NCI-H2196 (cell line): ENCODE measurements around the gene RBFOX2.
"Not testable (repeated sequence)": the region's sequence is repeated elsewhere in the genome, so short reads cannot be mapped to it uniquely, and the experiment has no call there.

Source experiments
- DNase-seq: peaks from one replicate; lab custom pipeline; 2025; ENCODE audit not compliant: unreplicated experiment; lab: John Stamatoyannopoulos, UW

Gene RBFOX2

GRCh38 chr22:35837101-35837727 lies 191.4 kb downstream of the RBFOX2 start:
- DNase-seq, result no peak

- peak; percentile 36 for DNase-seq
These were observed 192.5 kb downstream of the RBFOX2 start for GRCh38 chr22:35835998-35836691.

GRCh38 chr22:35835267-35835997 lies 193.2 kb downstream of the RBFOX2 start:
- no peak for DNase-seq

GRCh38 chr22:35834061-35834460 lies 194.6 kb downstream of the RBFOX2 start:
- no peak for DNase-seq

DNA sequence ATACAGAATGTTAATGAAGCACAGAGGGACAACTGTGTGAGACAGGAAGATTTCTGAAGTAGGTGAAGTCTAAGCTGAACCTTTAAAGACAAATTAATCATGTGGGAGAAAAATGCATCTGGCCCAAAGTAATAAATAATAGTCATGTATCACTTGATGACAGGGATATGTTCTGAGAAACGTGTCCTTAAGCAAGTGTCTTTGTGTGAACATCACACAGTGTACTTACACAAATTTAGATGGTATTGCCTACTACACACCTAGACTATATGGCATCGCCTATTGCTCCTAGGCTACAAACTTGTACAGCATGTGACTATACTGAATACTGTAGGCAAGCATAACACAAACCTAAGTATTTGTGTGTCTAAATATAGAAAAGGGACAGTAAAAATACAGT lies 198.3 kb downstream of the RBFOX2 start:
- DNase-seq, result no peak

- no peak for DNase-seq
These were observed 204.4 kb downstream of the RBFOX2 start for GRCh38 chr22:35824256-35824655.

- no peak for DNase-seq
These were observed 207.0 kb downstream of the RBFOX2 start for GRCh38 chr22:35821654-35822053.

DNA sequence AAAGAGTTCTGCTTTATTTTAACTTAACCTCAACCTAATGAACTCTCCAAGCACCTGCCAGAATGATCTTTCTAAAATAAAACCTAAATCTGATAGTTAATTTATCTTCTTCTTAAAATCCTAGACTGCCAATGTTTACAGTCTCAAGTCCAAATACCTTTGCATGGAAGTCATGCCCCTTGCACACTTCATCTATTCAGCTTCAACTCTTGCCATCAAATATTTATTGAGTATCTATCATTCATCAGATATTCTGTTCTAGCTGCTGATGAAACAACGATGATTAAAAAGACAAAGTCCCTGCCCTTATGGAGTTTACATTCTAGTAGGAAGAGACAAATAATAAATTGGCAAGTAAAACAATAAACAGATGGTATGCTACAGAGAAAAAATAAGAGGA lies 209.2 kb downstream of the RBFOX2 start:
- no peak for DNase-seq

DNA sequence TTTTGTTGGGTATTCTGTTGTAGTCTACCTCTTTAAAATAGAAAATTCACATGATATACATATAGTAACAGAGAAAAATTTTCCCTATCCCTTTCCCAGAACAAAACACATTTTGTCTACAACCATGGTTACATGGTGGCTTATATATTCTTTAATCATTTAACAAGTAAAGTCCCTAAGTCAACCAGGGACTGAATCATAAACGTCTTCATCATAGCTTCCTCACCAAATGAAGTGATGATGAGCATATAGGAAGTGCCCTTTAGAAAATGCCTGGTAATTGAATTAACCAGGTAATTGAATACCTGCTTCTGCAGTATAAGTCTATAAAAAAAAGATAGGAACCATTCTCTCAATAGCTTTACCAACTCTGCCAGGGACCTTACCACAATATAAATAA lies 209.7 kb downstream of the RBFOX2 start:
- DNase-seq, result no peak

- DNase-seq, result no peak
These were observed 216.0 kb downstream of the RBFOX2 start for GRCh38 chr22:35812600-35812999.

- DNase-seq, result no peak
These were observed 217.0 kb downstream of the RBFOX2 start for GRCh38 chr22:35811670-35812069.

GRCh38 chr22:35809816-35810215 lies 218.8 kb downstream of the RBFOX2 start:
- DNase-seq, result no peak

GRCh38 chr22:35808377-35808776 lies 220.2 kb downstream of the RBFOX2 start:
- no peak for DNase-seq

- DNase-seq, result not testable (repeated sequence)
These were observed 222.0 kb downstream of the RBFOX2 start for GRCh38 chr22:35806668-35807067.

- DNase-seq, result no peak
These were observed 223.2 kb downstream of the RBFOX2 start for GRCh38 chr22:35805466-35805865.

- no peak for DNase-seq
These were observed 224.2 kb downstream of the RBFOX2 start for GRCh38 chr22:35804421-35804820.

DNA sequence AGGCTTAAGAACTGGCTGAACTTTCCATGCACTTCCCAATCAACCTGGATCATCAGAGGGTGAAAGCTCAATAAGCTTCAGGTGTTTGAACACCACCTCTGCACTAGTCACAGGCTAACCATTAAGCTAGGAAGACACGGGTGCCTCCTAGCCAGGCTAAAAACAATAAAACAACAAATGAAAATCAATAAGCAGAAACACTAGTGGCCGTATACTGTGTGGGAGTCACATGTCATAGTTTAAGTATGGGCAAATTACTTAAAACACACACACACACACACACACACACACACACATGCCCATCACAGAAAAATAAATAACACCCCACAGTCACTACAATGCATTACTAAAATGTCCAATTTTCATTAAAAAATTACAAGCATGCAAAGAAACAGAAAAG lies 225.7 kb downstream of the RBFOX2 start:
- no peak for DNase-seq

DNA sequence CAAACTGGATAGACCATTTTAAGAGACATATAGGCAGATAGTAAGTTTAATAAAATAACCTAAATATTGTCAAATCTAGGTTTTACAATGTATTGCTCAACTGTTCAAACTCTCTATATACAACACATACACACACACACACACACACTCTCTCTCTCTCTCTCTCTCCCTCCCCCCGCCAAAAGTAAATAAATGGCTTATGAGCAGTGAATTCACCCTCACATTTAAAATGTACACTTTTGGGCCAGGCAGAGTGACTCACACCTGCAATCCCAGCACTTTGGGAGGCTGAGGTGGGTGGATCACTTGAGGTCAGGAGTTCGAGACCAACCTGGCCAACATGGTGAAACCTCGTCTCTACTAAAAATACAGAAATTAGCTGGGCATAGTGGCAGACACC lies 227.3 kb downstream of the RBFOX2 start:
- not testable (repeated sequence) for DNase-seq

- no peak for DNase-seq
These were observed 229.5 kb downstream of the RBFOX2 start for GRCh38 chr22:35799150-35799549.

DNA sequence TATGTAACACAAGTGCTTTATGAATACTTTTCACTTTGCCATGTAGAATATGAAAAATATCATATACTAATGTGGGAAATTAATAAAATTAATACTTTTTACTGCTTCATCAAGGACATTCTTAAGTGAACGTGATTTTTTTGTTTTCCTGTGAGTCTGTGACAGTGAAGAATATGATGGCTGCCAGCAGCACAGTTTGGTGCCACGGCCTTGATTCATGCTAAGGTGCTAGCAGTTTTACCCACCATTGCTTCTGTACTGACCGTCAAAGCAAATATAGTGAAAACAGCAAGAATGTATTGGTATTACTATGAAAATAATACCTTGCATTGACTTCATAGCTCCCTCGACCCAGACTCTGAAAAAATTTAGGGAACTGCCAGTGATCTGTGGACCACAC lies 231.2 kb downstream of the RBFOX2 start:
- DNase-seq, result no peak

DNA sequence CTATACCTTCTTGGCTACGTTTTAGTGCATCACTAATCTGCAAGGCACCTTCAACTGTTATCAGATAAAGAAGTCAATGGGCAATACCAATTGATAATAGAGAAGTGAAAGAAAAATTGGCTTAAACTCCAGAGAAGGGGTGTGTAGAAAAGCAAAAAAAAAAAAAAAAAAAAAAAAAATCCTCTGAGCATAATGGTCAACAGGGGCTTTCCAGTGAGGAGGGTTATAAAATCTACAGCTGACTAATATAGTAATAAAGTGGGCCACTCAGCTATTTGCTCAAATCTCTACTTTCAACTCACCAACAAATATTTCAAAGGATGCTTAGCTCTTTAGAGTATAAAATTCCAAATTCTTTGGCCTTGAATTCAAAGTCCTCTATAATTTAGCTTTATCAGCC lies 233.1 kb downstream of the RBFOX2 start:
- no peak for DNase-seq

DNA sequence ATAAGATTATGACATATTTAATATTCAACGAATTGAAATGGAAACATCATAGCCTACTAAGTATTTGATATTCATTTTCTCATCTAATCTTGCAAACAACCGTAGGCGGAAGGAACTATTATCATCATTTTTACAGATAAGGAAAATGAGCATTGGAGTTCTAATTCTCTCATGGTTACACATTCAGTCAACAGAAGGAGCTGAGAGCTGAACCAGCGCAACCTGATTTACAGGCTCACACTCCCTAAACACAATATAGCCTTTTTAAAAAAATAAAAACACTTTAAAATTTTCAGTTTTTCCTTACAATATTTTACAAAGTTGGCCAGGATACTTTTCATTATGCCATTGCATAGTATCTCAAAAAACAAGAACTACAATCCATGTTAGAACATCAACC lies 236.1 kb downstream of the RBFOX2 start:
- DNase-seq, result no peak
